Subcutaneous preadipocyte (primary cell): ENCODE results near the gene FAM47A. TPM values are rescaled to one million over a fixed set of nuclear protein-coding genes. Genes with fewer than 3 reads are reported as not detected.

ENCODE experiments used
- total RNA-seq: library from RNA; depleted of rRNA; stranded (reverse); fragments of >200 nt; gene quantifications from 2 replicates; pipeline ENCODE4 v1.2.3, GENCODE V29; 2012

FAM47A gene
- total RNA-seq, result not detected in 2 replicates

DNA sequence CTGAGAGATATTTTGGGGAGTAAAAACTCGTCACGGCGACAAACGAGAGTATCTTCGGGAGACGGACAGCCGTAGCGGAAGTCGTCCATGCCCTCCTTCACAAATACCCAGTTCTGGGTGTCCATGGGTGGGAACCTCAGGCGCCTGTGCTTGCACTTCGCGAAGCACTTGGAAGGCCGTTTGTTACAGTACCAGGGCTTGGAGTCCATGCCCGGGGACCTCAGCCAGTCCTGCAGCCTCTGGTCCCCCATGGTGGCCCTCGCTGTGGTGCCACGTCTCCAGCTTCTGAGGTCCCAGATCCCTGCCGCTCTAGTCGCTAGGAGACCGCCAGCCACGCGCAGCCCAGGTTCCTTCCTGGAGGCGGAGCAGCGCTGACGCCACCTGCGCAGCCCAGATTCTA lies at the start of gene FAM47A:
FAM47A (minus strand) TSS at position 287 of the 400 bp plus-strand sequence; CDS start at position 251, 36 bp downstream.

